Naive B cell (primary cell): ENCODE results near the gene MRGPRF. TPM values are rescaled to one million over a fixed set of nuclear protein-coding genes. Genes with fewer than 3 reads are reported as not detected.
A peak's percentile ranks its signal among the peaks of the same experiment; 100 is the strongest.

Experiments
- ATAC-seq, 2 donors: fragments of 150-1000 bp; cut with Tn5 transposase; 2 replicates each; pipeline ENCODE4 v1.10.0; 2021; ENCODE audit warnings: low read depth in 2 of 2, mild to moderate bottlenecking in 2 of 2, moderate library complexity in 2 of 2
- DNase-seq: peaks from one replicate; pipeline ENCODE4 v3.0.0; 2022
- H3K27ac Mint-ChIP-seq, 6 donors: one replicate each; pipeline ENCODE4 v1.8.0; 2020 to 2022; ENCODE audit warnings: mild to moderate bottlenecking in 6 of 6, mixed read lengths in 6 of 6, moderate library complexity in 5 of 6, inconsistent platforms in 2 of 6
- H3K27me3 Mint-ChIP-seq, 3 donors: one replicate each; pipeline ENCODE4 v1.8.0; 2021 to 2022; ENCODE audit warnings: mixed read lengths in 3 of 3, mild to moderate bottlenecking in 1 of 3
- H3K36me3 Mint-ChIP-seq, 2 donors: one replicate each; pipeline ENCODE4 v1.8.0; 2020 to 2022; ENCODE audit warnings: mixed read lengths in 2 of 2, inconsistent platforms in 1 of 2, mild to moderate bottlenecking in 1 of 2
- H3K4me1 Mint-ChIP-seq, 3 donors: one replicate each; pipeline ENCODE4 v1.8.0; 2020 to 2022; ENCODE audit warnings: mixed read lengths in 3 of 3, inconsistent platforms in 1 of 3, mild to moderate bottlenecking in 1 of 3, moderate library complexity in 1 of 3
- H3K4me3 Mint-ChIP-seq, 8 donors: one replicate each; pipeline ENCODE4 v1.8.0; 2020 to 2022; ENCODE audit warnings: mild to moderate bottlenecking in 8 of 8, mixed read lengths in 8 of 8, moderate library complexity in 8 of 8, inconsistent platforms in 2 of 8
- H3K9me3 Mint-ChIP-seq, 7 donors: one replicate each; pipeline ENCODE4 v1.8.0; 2020 to 2022; ENCODE audit warnings: mixed read lengths in 7 of 7, mild to moderate bottlenecking in 5 of 7, inconsistent platforms in 2 of 7, moderate library complexity in 1 of 7
- polyA plus RNA-seq, 6 donors: library from polyadenylated mRNA; unstranded; fragments of 300-500 nt; fragmentation: Illumina TruSeq; gene quantifications; one replicate each; pipeline ENCODE4 v1.2.3, GENCODE V29; 2021; ENCODE audit warnings: low read depth in 6 of 6

MRGPRF gene, protein sequence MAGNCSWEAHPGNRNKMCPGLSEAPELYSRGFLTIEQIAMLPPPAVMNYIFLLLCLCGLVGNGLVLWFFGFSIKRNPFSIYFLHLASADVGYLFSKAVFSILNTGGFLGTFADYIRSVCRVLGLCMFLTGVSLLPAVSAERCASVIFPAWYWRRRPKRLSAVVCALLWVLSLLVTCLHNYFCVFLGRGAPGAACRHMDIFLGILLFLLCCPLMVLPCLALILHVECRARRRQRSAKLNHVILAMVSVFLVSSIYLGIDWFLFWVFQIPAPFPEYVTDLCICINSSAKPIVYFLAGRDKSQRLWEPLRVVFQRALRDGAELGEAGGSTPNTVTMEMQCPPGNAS
- polyA plus RNA-seq: not detected

DNA sequence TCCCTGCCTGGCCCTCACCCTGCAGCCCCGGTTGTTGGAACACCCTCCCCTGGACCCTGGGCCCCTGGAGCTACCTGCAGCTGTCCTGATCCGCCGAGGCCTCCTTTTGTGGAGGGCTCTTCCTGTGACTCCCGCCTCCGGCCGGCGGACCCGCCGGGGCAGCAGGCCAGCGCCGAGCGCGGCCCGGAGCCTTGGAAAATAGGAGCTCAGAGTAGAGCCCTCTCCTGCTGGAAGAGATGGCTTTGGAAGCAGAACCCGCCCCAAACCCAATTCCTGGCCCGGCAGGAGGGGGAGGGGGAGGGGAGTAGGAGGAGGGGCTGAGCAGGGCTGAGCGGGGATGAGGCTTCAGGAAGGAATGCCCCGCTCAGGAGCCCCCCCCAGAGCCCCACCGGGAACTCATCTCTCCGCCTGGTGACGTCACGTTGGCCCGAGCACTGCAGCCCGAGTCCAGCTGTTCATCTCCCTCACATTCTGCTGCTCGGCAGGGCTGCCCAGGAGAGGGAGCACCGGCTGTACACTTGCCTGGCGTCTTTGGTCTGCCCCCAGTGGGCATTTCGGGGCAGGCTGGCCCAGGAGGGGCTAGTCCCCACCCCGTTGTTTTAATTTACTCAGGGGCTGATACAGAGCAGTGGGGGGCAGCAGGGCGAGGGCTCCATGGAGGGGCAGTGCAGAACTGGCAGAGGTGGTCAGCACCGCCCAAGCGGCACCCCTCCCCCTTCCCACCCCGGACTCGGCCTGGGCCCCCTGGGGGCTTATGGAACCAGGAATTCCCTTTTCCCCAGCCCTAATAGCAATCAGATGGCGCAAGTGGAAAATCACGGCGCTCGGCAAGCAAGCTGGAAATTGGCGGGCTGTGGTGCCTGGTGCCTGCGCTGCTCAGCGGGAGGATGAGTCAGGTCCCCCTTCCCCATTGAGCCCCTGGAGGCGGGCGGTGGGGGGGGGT is at the start of gene MRGPRF:
Gene MRGPRF (minus strand): TSS at position 238 of the 943 bp plus-strand sequence. CDS start 3,345 bp downstream, outside the sequence.
- peak within 1 kb of the TSS in 2 of 8 donors; percentile 9 to 55 for H3K4me3 Mint-ChIP-seq
- H3K9me3 Mint-ChIP-seq: no peaks in the 10 kb centered on the region
- peak; percentile 34 to 48 for ATAC-seq
- H3K27ac Mint-ChIP-seq: no peak within 1 kb of the TSS
- no peak for DNase-seq
- H3K36me3 Mint-ChIP-seq: no peaks in the 10 kb centered on the region
- peaks cover 16 to 79% (median 56%) of the 10 kb centered on the region in 3 donors for H3K27me3 Mint-ChIP-seq
- peaks cover 0 to 4% (median 0%) of the 10 kb centered on the region in 3 donors for H3K4me1 Mint-ChIP-seq

DNA sequence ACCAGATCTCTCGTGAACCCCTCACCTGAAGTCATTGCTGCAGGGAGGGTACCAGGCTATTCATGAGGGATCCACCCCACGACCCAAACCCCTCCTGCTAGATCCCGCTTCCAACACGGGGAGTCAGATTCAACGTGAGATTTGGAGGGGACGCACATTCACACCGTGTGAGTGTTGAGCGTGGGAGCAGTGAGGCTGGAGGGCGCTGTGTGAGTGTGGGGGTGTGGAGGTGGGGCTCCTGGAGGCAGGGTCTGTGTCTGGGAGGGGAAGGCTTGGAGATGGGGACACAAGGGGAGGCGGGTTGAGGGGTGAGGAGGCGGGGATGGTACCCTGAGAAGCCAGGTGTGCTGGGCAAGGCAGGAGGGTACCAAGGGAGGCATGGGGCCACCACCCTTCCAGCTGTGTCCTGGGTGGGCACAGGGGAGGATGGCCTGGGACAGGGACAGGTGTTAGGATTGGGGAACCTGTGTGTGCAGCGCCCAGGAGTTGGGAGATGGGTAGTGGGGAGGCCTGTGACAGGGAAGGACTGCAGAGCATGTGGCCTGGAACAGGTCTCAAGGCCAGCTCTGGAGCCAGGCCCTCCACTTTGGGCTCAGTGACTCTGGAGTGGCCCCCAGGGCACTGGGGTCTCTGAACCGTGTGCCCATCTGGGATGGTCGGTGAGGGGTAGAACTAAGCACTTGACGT is 49.3 kb upstream of the MRGPRF start:
- Mint-ChIP-seq H3K9me3 (no peaks in the 10 kb centered on the region), H3K27me3 (no peaks in the 10 kb centered on the region), H3K4me3 (peak overlapping the region in 1 of 8 donors; percentile 29), H3K27ac (peak overlapping the region in 1 of 6 donors; percentile 50), H3K36me3 (peaks cover 0 to 7% of the 10 kb centered on the region in 2 donors), H3K4me1 (peaks cover 0 to 30% (median 13%) of the 10 kb centered on the region in 3 donors)
- no peak for DNase-seq
- ATAC-seq: no peak

DNA sequence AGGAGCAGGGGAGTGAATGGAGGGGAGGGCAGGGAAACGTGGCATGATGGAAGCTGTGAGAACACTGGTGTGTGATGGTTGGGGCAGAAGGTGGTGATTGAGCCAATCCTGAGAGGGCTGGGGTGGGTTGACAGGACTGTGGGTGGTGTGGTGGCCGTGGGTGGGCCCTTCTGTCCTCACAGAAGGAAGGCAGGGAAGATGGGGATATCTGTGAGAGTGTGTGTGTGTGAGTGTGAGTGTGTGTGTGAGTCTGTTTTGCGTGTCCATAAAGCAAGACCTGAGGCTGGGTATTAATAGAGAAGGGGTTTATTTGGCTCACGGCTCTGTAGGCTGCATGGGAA is 48.6 kb upstream of the MRGPRF start:
- H3K9me3 Mint-ChIP-seq: no peaks in the 10 kb centered on the region
- H3K4me1 Mint-ChIP-seq: peaks cover 2 to 32% (median 13%) of the 10 kb centered on the region in 3 donors
- H3K27me3 Mint-ChIP-seq: no peaks in the 10 kb centered on the region
- DNase-seq (no peak), ATAC-seq (no peak)
- H3K4me3 Mint-ChIP-seq: no peak overlapping the region
- H3K27ac Mint-ChIP-seq: peak overlapping the region in 3 of 6 donors; percentile 22 to 66 (median 50)
- peaks cover 0 to 7% of the 10 kb centered on the region in 2 donors for H3K36me3 Mint-ChIP-seq

- Mint-ChIP-seq H3K4me1 (peaks cover 8 to 36% (median 17%) of the 10 kb centered on the region in 3 donors), H3K9me3 (no peaks in the 10 kb centered on the region), H3K4me3 (peak overlapping the region in 1 of 8 donors; percentile 15), H3K36me3 (peaks cover 0 to 7% of the 10 kb centered on the region in 2 donors), H3K27ac (peak overlapping the region in 2 of 6 donors; percentile 41 to 50), H3K27me3 (no peaks in the 10 kb centered on the region)
- ATAC-seq (no peak), DNase-seq (no peak)
Measured at GRCh38 chr11:69060806-69061712, 48.0 kb upstream of the MRGPRF start.

DNA sequence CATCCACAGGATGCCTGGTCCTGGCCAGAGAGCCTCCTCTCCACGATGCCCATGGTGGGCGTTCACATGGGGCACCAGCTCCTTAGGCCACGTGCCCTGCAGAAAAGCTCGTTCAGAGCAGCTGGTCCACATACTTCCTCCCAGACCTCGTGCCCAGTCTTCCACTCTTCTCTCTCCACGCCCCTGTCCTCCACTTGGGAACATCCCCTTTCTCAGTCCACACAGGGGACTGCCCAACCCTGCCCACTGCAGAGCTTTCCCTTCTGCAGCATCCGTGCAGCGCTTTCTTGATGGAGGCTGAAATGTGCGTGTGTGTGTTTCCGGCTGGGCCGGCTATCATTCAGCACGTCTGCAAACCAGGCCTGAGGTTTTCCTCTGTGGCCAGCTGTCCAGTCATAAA is 46.9 kb upstream of the MRGPRF start:
- Mint-ChIP-seq H3K4me3 (peak overlapping the region in 1 of 8 donors; percentile 73), H3K4me1 (peaks cover 18 to 47% (median 27%) of the 10 kb centered on the region in 3 donors), H3K27ac (peak overlapping the region in 4 of 6 donors; percentile 3 to 91 (median 66)), H3K9me3 (no peaks in the 10 kb centered on the region), H3K36me3 (peaks cover 0 to 14% of the 10 kb centered on the region in 2 donors), H3K27me3 (no peaks in the 10 kb centered on the region)
- DNase-seq (no peak), ATAC-seq (no peak)

GRCh38 chr11:69059429-69059828 is 46.4 kb upstream of the MRGPRF start:
- DNase-seq (no peak), ATAC-seq (no peak)
- no peaks in the 10 kb centered on the region for H3K9me3 Mint-ChIP-seq
- H3K27ac Mint-ChIP-seq: peak overlapping the region in 3 of 6 donors; percentile 61 to 91 (median 84)
- peaks cover 20 to 49% (median 27%) of the 10 kb centered on the region in 3 donors for H3K4me1 Mint-ChIP-seq
- no peak overlapping the region for H3K4me3 Mint-ChIP-seq
- peaks cover 0 to 14% of the 10 kb centered on the region in 2 donors for H3K36me3 Mint-ChIP-seq
- no peaks in the 10 kb centered on the region for H3K27me3 Mint-ChIP-seq

DNA sequence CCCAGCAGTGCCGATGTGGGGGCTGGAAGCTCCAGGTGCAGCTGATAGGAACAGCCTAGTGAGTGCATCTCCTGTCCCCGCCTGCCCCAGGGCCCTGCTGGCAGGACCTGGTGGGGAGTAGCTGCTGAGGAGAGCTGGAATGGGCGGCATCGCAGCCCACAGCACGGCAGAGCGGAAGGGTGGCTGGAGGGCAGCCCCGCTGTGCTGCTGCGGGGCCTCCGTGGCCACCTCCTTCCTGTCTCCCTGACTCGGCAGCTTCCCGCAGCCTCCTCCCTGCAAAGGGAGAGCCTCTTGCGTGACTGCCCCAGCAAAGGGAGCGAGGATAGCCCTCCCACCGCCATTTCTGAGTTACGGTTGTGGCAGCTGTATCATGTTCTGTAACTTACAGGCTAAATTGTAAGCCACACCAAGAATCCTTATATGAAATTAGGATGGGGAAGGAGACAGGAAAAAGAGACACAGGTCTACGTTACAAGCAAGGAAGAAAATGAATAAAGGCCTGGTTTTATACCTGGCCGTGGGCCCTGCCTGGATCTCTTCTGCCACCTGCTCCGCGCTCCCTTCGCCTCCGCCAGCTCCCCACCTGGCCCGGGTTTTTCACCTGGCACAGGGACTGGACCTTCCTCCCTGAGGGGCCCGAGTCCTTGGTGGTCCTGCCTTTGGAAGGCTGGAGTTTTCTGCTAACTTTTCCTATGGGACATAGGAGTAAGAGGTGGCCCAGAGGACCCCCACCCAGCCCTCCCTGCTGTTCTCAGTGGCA is 45.6 kb upstream of the MRGPRF start:
- DNase-seq (no peak), ATAC-seq (no peak)
- Mint-ChIP-seq H3K36me3 (peaks cover 0 to 14% of the 10 kb centered on the region in 2 donors), H3K27me3 (no peaks in the 10 kb centered on the region), H3K9me3 (no peaks in the 10 kb centered on the region), H3K4me1 (peaks cover 22 to 55% (median 27%) of the 10 kb centered on the region in 3 donors), H3K27ac (peak overlapping the region in 2 of 6 donors; percentile 58 to 72), H3K4me3 (no peak overlapping the region)

- peaks cover 22 to 55% (median 27%) of the 10 kb centered on the region in 3 donors for H3K4me1 Mint-ChIP-seq
- ATAC-seq: no peak
- no peak for DNase-seq
- no peaks in the 10 kb centered on the region for H3K9me3 Mint-ChIP-seq
- peaks cover 0 to 14% of the 10 kb centered on the region in 2 donors for H3K36me3 Mint-ChIP-seq
- no peak overlapping the region for H3K4me3 Mint-ChIP-seq
- no peaks in the 10 kb centered on the region for H3K27me3 Mint-ChIP-seq
- peak overlapping the region in 3 of 6 donors; percentile 65 to 95 (median 72) for H3K27ac Mint-ChIP-seq
Measured at GRCh38 chr11:69057801-69058200, 44.8 kb upstream of the MRGPRF start.

DNA sequence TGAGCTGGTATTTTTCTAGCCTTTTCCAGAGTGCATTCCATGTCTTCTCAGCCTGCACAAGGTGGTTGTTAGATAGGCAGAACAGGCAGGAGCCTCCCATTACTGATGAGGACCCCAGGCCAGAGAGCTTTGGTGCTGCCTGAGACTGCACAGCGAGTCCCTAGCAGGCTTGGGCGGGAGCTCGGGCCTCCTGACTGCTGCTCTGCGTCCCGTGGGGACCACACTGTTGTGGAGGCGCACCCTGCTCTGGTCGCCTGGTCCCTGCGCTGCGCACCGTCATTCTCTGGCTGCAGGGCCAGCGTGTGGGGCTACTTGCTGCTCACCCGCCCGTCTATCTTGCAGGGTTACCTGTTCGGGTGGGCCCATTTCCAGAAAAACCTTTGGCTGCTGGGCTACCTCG is 44.2 kb upstream of the MRGPRF start:
- peaks cover 22 to 56% (median 28%) of the 10 kb centered on the region in 3 donors for H3K4me1 Mint-ChIP-seq
- ATAC-seq (no peak), DNase-seq (no peak)
- H3K4me3 Mint-ChIP-seq: no peak overlapping the region
- H3K27ac Mint-ChIP-seq: peak overlapping the region in 5 of 6 donors; percentile 72 to 99 (median 97)
- H3K9me3 Mint-ChIP-seq: no peaks in the 10 kb centered on the region
- H3K27me3 Mint-ChIP-seq: no peaks in the 10 kb centered on the region
- H3K36me3 Mint-ChIP-seq: peaks cover 0 to 11% of the 10 kb centered on the region in 2 donors

DNA sequence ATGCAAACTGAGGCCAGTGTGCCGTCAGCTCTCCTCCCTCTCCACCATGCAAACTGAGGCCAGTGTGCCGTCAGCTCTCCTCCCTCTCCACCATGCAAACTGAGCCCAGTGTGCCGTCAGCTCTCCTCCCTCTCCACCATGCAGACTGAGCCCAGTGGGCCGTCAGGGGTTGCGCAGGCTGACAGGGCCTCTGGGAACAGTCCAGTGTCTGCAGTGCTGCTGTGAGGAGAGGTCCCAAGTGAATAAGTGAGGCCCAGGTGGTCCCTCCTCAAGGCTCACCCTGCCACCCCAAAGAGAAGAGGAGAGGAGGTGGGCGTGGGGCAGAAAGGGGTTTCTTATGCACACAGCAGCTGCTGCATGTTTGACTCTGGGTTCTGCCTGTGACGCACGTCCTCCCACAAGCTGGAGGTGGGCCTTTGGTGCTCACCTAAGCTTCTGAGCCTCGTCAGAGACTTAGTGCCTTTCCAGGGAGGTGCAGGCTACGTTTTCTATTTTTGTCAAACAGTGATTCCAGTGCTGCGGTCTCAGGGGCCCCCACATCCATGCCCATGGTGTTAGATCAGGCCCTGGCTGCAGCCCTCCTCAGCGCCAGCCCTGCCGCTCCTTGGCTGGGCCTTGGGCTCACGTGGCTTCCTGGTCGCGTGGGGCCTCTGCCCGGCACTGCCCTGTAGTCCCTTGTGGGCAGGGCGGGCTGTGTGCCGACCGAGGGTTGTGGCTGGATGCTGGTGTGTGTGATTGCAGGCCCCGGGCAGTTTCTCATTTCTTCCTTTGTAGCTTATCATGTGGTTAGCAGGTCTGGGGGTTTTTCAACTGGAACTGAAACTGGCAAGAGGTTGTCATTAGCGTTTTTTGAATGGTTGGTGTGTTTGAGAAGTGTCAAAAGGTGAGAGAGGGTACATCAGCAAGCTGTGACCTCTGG is 42.8 kb upstream of the MRGPRF start:
- H3K4me3 Mint-ChIP-seq: peak overlapping the region; percentile 7 to 85 (median 58)
- peaks cover 0 to 7% of the 10 kb centered on the region in 2 donors for H3K36me3 Mint-ChIP-seq
- H3K27me3 Mint-ChIP-seq: no peaks in the 10 kb centered on the region
- peak; percentile 89 for DNase-seq
- no peaks in the 10 kb centered on the region for H3K9me3 Mint-ChIP-seq
- peak; percentile 81 to 84 for ATAC-seq
- peak overlapping the region; percentile 96 to 99 (median 98) for H3K27ac Mint-ChIP-seq
- H3K4me1 Mint-ChIP-seq: peaks cover 25 to 55% (median 35%) of the 10 kb centered on the region in 3 donors

GRCh38 chr11:69055212-69055586 is 42.2 kb upstream of the MRGPRF start:
- DNase-seq: no peak
- H3K36me3 Mint-ChIP-seq: peaks cover 0 to 7% of the 10 kb centered on the region in 2 donors
- peaks cover 25 to 56% (median 42%) of the 10 kb centered on the region in 3 donors for H3K4me1 Mint-ChIP-seq
- no peaks in the 10 kb centered on the region for H3K27me3 Mint-ChIP-seq
- ATAC-seq: no peak
- peak overlapping the region in 1 of 8 donors; percentile 77 for H3K4me3 Mint-ChIP-seq
- H3K27ac Mint-ChIP-seq: peak overlapping the region; percentile 81 to 99 (median 96)
- H3K9me3 Mint-ChIP-seq: no peaks in the 10 kb centered on the region
